Measurements from ENCODE around the gene HIBCH. TPM values are rescaled to one million over a fixed set of nuclear protein-coding genes. Genes with fewer than 3 reads are reported as not detected.

Gene HIBCH
- total and polyA plus RNA-seq, 2 experiments from 2014 or later: 25.7 to 42.3 TPM

- Histone ChIP-seq H3K9me2 (ENCODE audit: insufficient read depth) (no peaks in the 10 kb centered on the region), H3K36me3 (ENCODE audit: insufficient read depth) (no peaks in the 10 kb centered on the region), H3K79me2 (replicated peaks; ENCODE audit: insufficient read depth) (no peaks in the 10 kb centered on the region), H3K27ac (ENCODE audit: low read depth) (no peak overlapping the region), H3K27me3 (ENCODE audit: insufficient read depth) (no peaks in the 10 kb centered on the region), H3K4me1 (ENCODE audit: insufficient read depth) (no peaks in the 10 kb centered on the region), H2AFZ (no peak overlapping the region), H4K20me1 (replicated peaks; ENCODE audit: insufficient read depth) (no peaks in the 10 kb centered on the region), H3K4me2 (no peak overlapping the region), H3F3A (replicated peaks; ENCODE audit: low read depth) (no peaks in the 10 kb centered on the region), H3K4me3 (no peak overlapping the region)
- no peaks in the 10 kb centered on the region for H3K4me1 Mint-ChIP-seq
- TF ChIP-seq ZNF331 (CRISPR knock-in tag; IDR thresholded peaks at IDR 0.05; ENCODE audit: low read depth) (no peak), EZH2phosphoT487 (IDR thresholded peaks at IDR 0.05; ENCODE audit: unreplicated experiment) (no peak), EZH2 (IDR thresholded peaks at IDR 0.05; ENCODE audit: low read depth, unreplicated experiment) (no peak), STAT1 (IDR thresholded peaks at IDR 0.05; ENCODE audit: unreplicated experiment) (no peak)
- H3K27me3 Mint-ChIP-seq (ENCODE audit: insufficient read depth, low read depth, poor library complexity): peaks cover 2% of the 10 kb centered on the region
- H3K4me3 Mint-ChIP-seq: no peak overlapping the region
- ATAC-seq: no peak
- no peak overlapping the region for H3K27ac Mint-ChIP-seq
- no peaks in the 10 kb centered on the region for H3K9me3 Mint-ChIP-seq
- no peak for DNase-seq (ENCODE audit: low spot score)
- H3K36me3 Mint-ChIP-seq (ENCODE audit: low read depth): no peaks in the 10 kb centered on the region
Measured at GRCh38 chr2:190205657-190206056, 114.0 kb downstream of the HIBCH start.

GRCh38 chr2:190202604-190203003 lies 117.0 kb downstream of the HIBCH start:
- DNase-seq (ENCODE audit: low spot score): peak; percentile 36
- Mint-ChIP-seq H3K27ac (no peak overlapping the region), H3K4me3 (no peak overlapping the region)

GRCh38 chr2:190202018-190202417 lies 117.6 kb downstream of the HIBCH start:
- Histone ChIP-seq H3F3A (replicated peaks; ENCODE audit: low read depth) (no peaks in the 10 kb centered on the region), H3K27me3 (ENCODE audit: insufficient read depth) (no peaks in the 10 kb centered on the region), H3K4me3 (no peak overlapping the region), H3K36me3 (ENCODE audit: insufficient read depth) (no peaks in the 10 kb centered on the region), H2AFZ (no peak overlapping the region), H3K4me2 (no peak overlapping the region), H3K4me1 (ENCODE audit: insufficient read depth) (no peaks in the 10 kb centered on the region), H3K27ac (ENCODE audit: low read depth) (no peak overlapping the region), H3K9me2 (ENCODE audit: insufficient read depth) (no peaks in the 10 kb centered on the region), H4K20me1 (replicated peaks; ENCODE audit: insufficient read depth) (no peaks in the 10 kb centered on the region), H3K79me2 (replicated peaks; ENCODE audit: insufficient read depth) (no peaks in the 10 kb centered on the region)
- Mint-ChIP-seq H3K4me3 (no peak overlapping the region), H3K27me3 (ENCODE audit: insufficient read depth, low read depth, poor library complexity) (no peaks in the 10 kb centered on the region), H3K9me3 (no peaks in the 10 kb centered on the region), H3K27ac (no peak overlapping the region), H3K4me1 (peaks cover 4% of the 10 kb centered on the region; the same call in 2 of the 3 replicates), H3K36me3 (ENCODE audit: low read depth) (no peaks in the 10 kb centered on the region)
- no peak for DNase-seq (ENCODE audit: low spot score)
- ATAC-seq: no peak
- no peak for TF ChIP-seq EZH2 (IDR thresholded peaks at IDR 0.05; ENCODE audit: low read depth, unreplicated experiment)
- TF ChIP-seq ETS1 (IDR thresholded peaks at IDR 0.05): no peak
- TF ChIP-seq ZNF114 (CRISPR knock-in tag; IDR thresholded peaks at IDR 0.05): no peak
- TF ChIP-seq CREB1 (CRISPR knock-in tag; IDR thresholded peaks at IDR 0.05; ENCODE audit: low read depth): no peak
- TF ChIP-seq JUNB (IDR thresholded peaks at IDR 0.05; ENCODE audit: unreplicated experiment): no peak
- no peak for TF ChIP-seq STAT1 (IDR thresholded peaks at IDR 0.05; ENCODE audit: unreplicated experiment)
- TF ChIP-seq CTCF (conservative IDR thresholded peaks at IDR 0.05; ENCODE audit: low read depth in 2 of 2): no peak
- no peak for TF ChIP-seq ZNF331 (CRISPR knock-in tag; IDR thresholded peaks at IDR 0.05; ENCODE audit: low read depth)
- TF ChIP-seq NANOG (IDR thresholded peaks at IDR 0.05; ENCODE audit: borderline replicate concordance): no peak
- TF ChIP-seq EZH2phosphoT487 (IDR thresholded peaks at IDR 0.05; ENCODE audit: unreplicated experiment): no peak
- TF ChIP-seq POLR2AphosphoS5 (IDR thresholded peaks at IDR 0.05; ENCODE audit: low read depth): no peak

More at GRCh38 chr2:190202604-190203003, 117.0 kb downstream of the HIBCH start:
- ATAC-seq: no peak
- Histone ChIP-seq H3K27ac (ENCODE audit: low read depth) (no peak overlapping the region), H3K36me3 (ENCODE audit: insufficient read depth) (no peaks in the 10 kb centered on the region), H3K4me3 (no peak overlapping the region), H3K79me2 (replicated peaks; ENCODE audit: insufficient read depth) (no peaks in the 10 kb centered on the region), H2AFZ (no peak overlapping the region), H3K4me2 (no peak overlapping the region), H4K20me1 (replicated peaks; ENCODE audit: insufficient read depth) (no peaks in the 10 kb centered on the region), H3F3A (replicated peaks; ENCODE audit: low read depth) (no peaks in the 10 kb centered on the region), H3K27me3 (ENCODE audit: insufficient read depth) (no peaks in the 10 kb centered on the region), H3K4me1 (ENCODE audit: insufficient read depth) (no peaks in the 10 kb centered on the region), H3K9me2 (ENCODE audit: insufficient read depth) (no peaks in the 10 kb centered on the region)
- no peaks in the 10 kb centered on the region for H3K9me3 Mint-ChIP-seq
- H3K36me3 Mint-ChIP-seq (ENCODE audit: low read depth): no peaks in the 10 kb centered on the region
- peaks cover 4% of the 10 kb centered on the region; the same call in 2 of the 3 replicates for H3K4me1 Mint-ChIP-seq
- peak; percentile 10 to 25; a peak in 1 of 4 replicates for TF ChIP-seq CTCF (conservative IDR thresholded peaks at IDR 0.05; ENCODE audit: low read depth in 2 of 2)
- TF ChIP-seq POLR2AphosphoS5 (IDR thresholded peaks at IDR 0.05; ENCODE audit: low read depth): no peak
- no peaks in the 10 kb centered on the region for H3K27me3 Mint-ChIP-seq (ENCODE audit: insufficient read depth, low read depth, poor library complexity)
